Astrocyte of the spinal cord (primary cell): ENCODE data around the gene POLA2.

ENCODE experiments used
- DNase-seq: peaks from one replicate; pipeline ENCODE4 v3.0.0; 2011; ENCODE audit warnings: low read depth, low spot score
- H3K4me3 ChIP-seq: 2 replicates; pipeline ENCODE4 v1.5.1; 2011; ENCODE audit warnings: low read depth, mild to moderate bottlenecking, low read length, moderate library complexity
- CTCF ChIP-seq: IDR thresholded peaks from 2 replicates; pipeline ENCODE4 v1.5.1; 2012; ENCODE audit warnings: low read depth, mild to moderate bottlenecking, low read length, inconsistent platforms
- in situ Hi-C: cut with HindIII; loops from 2 replicates; pipeline ENCODE4 v1.10.0; 2017; ENCODE audit warnings: low sequenced_read_pairs

POLA2 gene

GRCh38 chr11:65317025-65317786 lies 55.4 kb downstream of the POLA2 start:
- H3K4me3 ChIP-seq: peak overlapping the region; percentile 80
- in situ Hi-C loops: no loop called here
- TF ChIP-seq CTCF: no peak
- DNase-seq: peak; percentile 72

GRCh38 chr11:65320386-65321075 lies 58.8 kb downstream of the POLA2 start:
- no peak for TF ChIP-seq CTCF
- in situ Hi-C loops: no loop called here
- H3K4me3 ChIP-seq: no peak overlapping the region

GRCh38 chr11:65321076-65321475 lies 59.3 kb downstream of the POLA2 start:
- no peak for TF ChIP-seq CTCF
- no peak for DNase-seq
- H3K4me3 ChIP-seq: no peak overlapping the region
- in situ Hi-C loops: no loop called here

More at GRCh38 chr11:65320386-65321075, 58.8 kb downstream of the POLA2 start:
- no peak for DNase-seq

GRCh38 chr11:65321828-65322485 lies 60.2 kb downstream of the POLA2 start:
- DNase-seq: no peak
- in situ Hi-C loops: no loop called here
- no peak for TF ChIP-seq CTCF
- no peak overlapping the region for H3K4me3 ChIP-seq

GRCh38 chr11:65323813-65324212 lies 62.1 kb downstream of the POLA2 start:
- DNase-seq: no peak
- TF ChIP-seq CTCF: no peak
- H3K4me3 ChIP-seq: no peak overlapping the region

GRCh38 chr11:65325435-65325834 lies 63.7 kb downstream of the POLA2 start:
- TF ChIP-seq CTCF: no peak
- no peak for DNase-seq
- no peak overlapping the region for H3K4me3 ChIP-seq
- in situ Hi-C loops: no loop called here

More at GRCh38 chr11:65323813-65324212, 62.1 kb downstream of the POLA2 start:
- in situ Hi-C loops: no loop called here
